Measurements from ENCODE around the gene FCRLA.
"Not testable (repeated sequence)": the region's sequence is repeated elsewhere in the genome, so short reads cannot be mapped to it uniquely, and the experiment has no call there.

Gene FCRLA, protein sequence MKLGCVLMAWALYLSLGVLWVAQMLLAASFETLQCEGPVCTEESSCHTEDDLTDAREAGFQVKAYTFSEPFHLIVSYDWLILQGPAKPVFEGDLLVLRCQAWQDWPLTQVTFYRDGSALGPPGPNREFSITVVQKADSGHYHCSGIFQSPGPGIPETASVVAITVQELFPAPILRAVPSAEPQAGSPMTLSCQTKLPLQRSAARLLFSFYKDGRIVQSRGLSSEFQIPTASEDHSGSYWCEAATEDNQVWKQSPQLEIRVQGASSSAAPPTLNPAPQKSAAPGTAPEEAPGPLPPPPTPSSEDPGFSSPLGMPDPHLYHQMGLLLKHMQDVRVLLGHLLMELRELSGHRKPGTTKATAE

DNA sequence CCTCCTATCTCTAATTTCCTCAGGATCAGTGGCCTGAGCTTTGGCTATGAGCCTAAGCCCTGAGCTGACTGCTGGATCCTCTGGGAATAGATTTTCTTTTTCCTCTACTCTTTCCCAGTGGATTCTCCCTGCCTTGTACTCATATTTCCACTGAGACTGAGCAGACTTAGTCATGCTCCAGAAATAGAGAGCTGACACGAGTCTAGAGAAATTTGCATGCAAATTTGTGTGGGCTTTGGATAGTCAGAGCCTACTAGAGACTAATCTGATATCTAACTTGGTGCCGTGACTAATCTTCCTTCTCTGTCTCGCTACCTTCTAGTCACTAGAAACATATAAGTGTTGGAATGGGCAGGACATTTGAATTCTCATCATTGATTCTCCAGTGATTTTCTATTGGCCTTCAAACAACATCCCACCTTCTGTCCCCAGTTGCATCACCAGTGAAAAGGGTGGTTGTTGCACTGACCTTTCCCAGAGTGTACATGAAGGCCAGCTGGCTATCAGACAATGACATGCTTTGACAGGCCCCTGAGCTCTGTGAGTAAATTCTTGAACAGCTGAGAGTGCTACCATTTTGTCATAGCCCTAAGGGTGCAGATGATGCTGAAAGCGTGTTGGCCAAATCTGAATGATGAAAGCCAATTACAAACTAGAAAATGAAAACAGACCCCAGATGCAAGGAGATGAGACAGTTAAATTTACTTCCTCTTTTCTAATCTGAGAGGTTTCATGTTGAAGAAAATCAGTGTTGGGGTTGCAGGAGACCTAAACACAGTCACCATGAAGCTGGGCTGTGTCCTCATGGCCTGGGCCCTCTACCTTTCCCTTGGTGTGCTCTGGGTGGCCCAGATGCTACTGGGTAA is at the start of gene FCRLA:
FCRLA (plus strand) TSS at position 748 of the 866 bp plus-strand sequence; CDS start at position 784, 36 bp downstream.
- no peak for DNase-seq (ENCODE audit: low read depth in 3 of 3)

DNA sequence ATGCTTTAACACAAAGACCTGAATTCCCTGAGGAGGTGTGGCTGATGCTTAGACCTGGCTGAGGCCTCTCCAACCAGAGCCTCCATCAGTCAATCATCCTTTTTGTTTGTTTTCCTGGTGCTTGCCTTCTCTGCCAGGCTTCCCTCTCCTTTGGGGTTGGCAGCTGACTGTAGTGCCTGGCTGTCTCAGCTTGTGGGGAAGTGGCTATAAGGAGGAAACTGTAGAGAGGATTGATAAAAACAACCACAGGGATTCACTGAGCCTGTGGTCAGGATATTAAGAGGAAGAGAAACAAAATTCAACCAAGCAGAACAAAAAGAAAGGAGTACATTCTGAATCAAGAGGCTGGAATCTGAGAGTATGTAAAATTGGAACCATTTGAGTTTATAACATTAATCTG is 48.5 kb upstream of the FCRLA start:
- DNase-seq (ENCODE audit: low read depth in 3 of 3) = not testable (repeated sequence)

DNA sequence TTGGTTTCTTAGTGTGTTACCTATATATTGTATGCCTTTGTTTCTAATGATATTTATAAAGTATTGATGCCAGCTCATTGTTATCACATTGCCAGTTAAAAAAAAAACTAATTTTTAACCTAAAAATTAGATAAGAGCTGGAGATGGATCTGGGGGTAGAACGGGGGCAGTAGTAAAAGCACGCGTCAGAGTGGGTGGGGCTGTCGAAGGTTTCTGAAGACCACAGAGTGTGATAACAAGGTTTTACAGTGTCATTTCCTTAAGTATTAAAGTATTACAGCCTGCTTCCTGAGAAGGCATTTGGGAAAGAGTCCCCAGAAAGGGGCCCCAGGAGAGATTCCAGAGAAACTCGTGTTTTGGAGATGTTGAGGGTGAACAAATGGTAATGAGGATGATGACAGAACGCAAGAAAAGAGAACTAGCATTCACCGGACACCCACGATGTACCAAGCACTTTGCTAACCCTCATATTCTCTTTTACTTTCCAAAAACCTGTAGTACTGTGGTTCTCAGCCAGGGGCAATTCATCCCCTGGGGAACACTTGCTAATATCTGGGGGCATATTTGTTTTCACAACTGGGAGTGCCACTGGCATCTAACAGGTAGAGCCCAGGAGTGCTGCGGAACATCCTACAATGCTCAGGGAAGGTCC is 45.2 kb upstream of the FCRLA start:
- DNase-seq (ENCODE audit: low read depth in 3 of 3) = not testable (repeated sequence)

DNA sequence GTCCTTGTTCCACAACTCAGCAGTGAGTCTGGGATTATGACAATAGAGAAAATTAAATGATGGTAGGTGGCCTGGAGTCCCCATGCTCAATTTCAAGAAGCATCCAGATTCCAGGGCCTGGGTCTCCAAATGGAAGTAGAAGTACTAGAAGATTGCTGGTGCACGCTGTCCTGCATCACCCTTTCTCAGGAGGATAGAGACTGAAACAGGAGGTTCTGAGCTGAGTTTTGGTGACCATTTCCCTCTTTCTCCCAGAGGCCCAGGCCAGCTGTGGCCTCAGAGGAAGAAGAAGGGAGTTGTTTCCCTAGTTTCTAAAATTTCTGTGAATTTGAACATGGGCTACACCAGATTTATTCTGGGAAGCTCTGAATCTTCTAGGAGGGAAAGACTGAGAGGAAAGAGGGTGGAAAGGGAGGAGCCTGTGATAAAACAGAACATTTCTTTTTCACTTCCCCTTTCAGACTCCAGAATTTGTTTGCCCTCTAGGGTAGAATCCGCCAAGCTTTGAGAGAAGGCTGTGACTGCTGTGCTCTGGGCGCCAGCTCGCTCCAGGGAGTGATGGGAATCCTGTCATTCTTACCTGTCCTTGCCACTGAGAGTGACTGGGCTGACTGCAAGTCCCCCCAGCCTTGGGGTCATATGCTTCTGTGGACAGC is 44.2 kb upstream of the FCRLA start, which contains the start of gene FCGR2B:
FCGR2B (plus strand) TSS at position 460 of the 656 bp plus-strand sequence; CDS start at position 559, 99 bp downstream.
- DNase-seq (ENCODE audit: low read depth in 3 of 3) = not testable (repeated sequence)

DNA sequence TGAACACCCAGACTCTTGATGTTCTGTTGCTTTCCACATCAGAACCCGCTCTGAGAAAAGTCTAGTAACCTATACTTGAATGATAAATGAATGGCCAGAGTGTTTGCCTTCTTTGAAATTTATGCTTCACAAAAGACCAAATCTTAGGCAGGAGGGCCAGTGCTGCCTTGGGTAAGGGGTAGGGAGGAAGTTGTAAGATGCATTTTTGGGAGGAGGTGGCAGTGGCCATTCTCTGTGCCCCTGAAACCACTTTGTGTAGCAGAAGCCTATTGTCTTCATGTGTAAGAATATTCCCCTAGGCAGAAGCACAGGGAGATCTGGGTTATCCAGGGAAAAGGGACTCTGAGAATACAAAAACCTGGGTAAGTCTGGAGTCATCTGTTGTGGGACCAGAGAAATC is 43.5 kb upstream of the FCRLA start:
- not testable (repeated sequence) for DNase-seq (ENCODE audit: low read depth in 3 of 3)

DNA sequence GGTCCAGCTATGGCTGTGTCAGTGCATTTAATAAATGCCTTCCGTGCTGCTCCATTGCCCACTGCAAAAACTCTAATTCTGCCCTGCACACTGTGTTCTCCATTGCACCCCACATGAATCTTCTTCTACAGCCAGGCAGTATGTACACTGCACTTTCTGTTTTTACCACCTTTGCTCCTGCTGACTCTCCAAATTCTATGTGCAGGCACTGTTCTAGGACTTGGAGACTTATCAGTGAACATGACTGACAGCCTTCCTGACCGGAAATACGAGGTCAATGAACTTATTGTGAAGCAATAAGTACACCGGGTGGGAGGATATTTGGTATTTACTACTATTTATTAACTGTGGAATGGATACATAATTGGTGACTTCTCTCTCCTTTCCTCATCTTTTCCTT is 42.3 kb upstream of the FCRLA start:
- not testable (repeated sequence) for DNase-seq (ENCODE audit: low read depth in 3 of 3)

DNA sequence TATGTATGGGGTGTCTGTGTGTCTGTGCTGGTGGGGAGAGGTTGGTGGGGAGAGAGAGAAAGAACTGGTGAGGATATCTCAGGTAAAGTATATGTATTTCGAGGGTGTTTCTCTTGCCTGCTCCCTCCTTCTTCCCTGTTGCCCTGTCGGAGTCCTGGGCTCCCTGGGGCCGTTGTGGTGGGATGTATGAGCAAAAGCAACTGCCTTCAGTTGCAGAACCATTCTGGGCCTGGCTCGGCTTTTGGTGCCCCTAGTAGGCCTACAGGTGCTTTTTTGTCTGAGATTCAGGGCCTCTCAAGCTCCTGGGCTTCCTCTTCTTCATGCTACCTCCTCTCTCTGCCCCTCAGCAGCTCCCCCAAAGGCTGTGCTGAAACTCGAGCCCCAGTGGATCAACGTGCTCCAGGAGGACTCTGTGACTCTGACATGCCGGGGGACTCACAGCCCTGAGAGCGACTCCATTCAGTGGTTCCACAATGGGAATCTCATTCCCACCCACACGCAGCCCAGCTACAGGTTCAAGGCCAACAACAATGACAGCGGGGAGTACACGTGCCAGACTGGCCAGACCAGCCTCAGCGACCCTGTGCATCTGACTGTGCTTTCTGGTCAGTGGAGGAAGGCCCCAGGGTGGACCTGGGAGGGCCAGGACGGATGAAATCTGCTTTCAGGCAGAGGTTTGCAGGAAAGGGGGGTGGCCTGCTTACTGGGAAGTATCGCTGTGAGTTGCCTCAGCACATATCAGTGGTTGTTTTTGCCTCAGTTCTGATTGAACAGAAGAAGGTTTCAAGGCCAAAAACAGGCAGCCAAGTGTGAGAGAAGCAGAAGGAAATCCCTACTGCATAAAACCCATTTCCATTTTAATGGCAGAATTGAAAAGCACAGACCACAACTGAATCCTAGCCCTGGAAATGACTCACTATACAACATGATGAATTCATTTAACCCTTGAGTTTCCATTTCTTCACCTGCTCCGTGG is 35.7 kb upstream of the FCRLA start:
- not testable (repeated sequence) for DNase-seq (ENCODE audit: low read depth in 3 of 3)

DNA sequence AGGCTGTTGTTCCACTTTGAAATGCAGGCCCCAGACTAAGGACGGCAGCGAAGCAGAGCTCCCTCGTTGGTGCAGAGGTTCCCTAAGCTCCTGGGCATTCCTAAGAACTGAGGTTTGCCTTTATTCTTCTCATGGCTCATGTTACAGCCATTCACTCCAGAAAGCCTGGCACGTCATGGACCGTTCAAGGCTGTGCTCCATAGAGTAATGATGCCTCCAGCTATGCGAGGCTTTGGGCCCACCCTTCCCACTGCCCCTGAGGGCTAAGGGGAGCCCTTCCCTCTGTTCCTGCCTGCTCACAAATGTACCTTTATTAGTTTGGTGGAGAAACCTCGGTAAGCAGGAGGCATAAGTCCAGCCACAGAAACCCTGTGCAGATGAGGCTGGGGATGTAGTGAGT is 33.6 kb upstream of the FCRLA start:
- not testable (repeated sequence) for DNase-seq (ENCODE audit: low read depth in 3 of 3)

DNA sequence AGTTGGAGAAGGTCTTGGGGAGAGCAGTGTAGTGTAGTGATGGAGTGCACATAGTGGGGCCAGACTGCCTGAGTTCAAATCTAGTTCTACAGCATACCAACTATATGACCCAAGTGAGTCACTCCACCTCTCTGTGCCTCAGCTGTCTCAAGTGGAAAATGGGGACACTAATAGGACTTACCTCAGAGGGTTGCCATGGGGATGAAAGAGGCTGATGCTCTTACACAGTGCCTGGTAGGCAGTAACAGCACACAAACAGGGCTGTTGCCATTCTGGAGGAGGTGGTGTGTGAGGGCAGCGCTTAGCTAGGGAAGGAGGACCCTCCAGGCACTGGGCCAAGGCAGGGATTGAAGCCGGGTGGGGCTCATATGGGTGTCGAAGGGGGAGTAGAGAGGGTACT is 32.6 kb upstream of the FCRLA start:
- DNase-seq (ENCODE audit: low read depth in 3 of 3) = not testable (repeated sequence)

DNA sequence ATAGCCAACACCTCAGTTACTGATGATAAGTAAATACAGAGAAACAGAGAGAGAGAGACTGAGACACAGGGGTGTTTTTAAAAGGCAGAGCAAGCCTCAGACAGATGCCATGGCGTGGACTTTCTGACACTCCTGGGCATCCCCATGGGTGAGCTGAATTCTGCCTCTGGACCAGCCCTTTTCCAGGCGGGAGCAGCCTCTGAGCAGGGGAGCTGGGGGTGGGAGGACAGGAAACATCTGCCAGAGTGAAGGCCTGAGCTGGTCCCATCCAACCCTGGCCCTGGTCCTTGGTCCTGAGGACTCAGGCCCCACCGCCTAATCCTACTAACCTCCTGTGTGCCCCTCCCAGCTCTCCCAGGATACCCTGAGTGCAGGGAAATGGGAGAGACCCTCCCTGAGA is 32.1 kb upstream of the FCRLA start:
- DNase-seq (ENCODE audit: low read depth in 3 of 3) = not testable (repeated sequence)

DNA sequence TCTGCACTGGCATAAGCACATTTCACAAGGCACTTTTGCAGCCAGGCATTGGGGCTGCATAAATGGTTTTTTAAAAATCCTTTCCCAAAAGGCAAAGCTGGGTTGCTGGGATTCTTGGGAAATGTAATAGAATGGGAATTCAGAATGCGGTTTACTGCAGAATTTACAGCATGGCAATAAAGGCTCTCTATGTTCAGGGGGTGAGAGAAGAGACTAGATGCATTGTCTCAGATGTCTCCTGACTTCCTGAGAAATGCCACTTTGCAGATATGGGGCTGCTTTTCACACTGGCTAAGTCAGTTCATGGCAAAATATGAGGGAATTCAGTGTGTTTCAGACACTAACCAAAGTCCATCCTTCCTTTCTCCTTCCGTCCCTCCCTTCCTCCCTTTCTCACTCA is 30.6 kb upstream of the FCRLA start:
- DNase-seq (ENCODE audit: low read depth in 3 of 3) = no peak

DNA sequence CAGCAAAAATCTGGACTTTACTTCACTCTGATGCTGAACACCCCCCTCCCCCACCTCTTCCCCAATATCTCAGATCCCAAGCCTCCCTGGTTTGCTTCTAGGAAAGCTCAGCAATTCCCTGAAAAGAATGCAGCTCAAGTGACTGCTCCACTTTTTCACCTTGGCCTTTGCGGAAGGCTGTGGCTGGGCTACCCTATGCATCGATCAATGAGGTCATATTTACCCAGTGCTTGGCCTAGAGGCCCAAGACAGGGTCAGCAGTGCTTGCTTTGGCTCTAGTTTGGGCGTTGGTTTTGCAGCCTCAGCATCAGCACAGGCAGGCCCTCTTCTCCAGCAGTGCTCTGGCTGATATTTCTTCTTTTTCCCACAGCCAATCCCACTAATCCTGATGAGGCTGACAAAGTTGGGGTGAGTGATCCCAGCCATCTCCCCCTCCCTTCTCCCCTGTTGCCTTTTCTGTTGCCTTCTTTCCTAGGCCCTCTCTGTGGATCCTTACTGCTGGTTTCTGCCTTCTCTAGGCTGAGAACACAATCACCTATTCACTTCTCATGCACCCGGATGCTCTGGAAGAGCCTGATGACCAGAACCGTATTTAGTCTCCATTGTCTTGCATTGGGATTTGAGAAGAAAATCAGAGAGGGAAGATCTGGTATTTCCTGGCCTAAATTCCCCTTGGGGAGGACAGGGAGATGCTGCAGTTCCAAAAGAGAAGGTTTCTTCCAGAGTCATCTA is 29.9 kb upstream of the FCRLA start:
- DNase-seq (ENCODE audit: low read depth in 3 of 3) = no peak

DNA sequence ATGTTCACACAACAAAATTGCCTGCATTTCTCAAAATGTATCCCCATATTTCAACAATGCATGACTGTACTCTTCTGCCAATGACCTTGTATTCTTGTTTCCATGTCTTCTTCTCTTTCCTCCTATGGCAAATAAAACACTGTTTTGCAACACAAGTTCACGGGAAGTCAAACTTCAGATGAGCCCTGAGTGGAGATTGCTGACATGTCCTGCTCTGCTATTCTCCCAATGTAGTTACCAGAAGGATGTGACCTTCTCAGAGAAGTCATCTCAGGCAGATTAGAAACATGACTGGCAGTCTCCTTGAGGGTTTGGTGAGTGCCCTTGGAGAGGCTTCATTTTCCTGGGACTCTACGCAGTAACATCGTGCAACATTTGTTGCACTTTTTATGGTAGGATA is 28.5 kb upstream of the FCRLA start:
- no peak for DNase-seq (ENCODE audit: low read depth in 3 of 3)

DNA sequence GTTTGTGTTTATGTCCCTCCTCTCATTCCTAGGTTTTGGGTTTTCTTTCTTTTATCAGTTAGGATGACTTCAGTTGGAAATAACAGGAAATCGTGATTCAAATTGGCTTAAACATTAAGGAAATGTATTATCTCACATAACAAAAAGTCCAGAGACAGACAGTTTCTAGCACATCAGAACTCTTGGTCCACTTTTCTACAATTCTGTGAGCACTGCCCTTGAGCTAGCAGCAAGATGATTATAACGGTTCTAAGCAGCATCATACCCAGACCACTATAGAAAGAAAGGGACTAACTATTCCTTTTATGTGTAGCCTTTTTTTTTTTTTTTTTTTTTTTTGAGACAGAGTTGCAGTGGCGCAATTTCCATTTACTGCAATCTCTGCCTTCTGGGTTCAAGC is 25.1 kb upstream of the FCRLA start:
- no peak for DNase-seq (ENCODE audit: low read depth in 3 of 3)

DNA sequence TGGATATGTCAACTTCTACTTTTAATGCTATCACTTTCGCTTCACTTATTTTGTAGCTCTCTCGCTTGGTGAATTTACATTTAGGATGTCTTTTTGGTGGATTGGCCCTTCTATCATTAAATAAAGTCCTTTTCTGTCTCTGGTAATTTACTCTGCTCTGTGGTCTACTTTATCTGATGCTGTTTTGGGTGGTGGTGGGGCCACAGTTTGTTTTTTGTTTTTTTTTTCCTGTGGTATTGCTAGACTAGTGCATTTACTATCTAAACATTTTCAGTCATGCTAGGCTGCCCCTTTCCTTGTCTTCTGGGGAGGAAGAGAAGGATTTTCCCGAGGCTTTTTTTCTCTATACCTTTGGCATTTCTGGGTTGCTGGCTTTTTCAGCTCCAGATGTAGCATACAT is 18.1 kb upstream of the FCRLA start:
- no peak for DNase-seq (ENCODE audit: low read depth in 3 of 3)

DNA sequence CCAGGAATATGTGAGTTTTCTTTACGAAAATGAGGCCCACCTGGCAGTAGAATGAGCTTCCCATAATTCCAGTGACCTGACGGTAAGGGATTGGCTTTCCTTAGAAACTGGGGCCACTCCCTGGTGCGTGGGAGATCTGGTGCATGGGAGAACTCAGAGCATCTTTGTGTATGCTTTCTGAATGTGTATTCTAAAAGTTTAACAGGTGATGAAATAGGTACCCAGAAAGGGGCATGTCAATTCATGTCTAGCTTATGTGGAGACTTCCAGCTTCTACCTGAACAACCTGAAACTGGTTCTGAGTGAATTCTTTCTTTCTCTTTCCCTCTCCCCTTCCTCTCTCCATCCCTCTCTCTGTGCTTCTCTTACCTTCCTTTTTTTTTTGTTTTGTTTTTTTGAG is 15.2 kb upstream of the FCRLA start:
- DNase-seq (ENCODE audit: low read depth in 3 of 3) = no peak

DNA sequence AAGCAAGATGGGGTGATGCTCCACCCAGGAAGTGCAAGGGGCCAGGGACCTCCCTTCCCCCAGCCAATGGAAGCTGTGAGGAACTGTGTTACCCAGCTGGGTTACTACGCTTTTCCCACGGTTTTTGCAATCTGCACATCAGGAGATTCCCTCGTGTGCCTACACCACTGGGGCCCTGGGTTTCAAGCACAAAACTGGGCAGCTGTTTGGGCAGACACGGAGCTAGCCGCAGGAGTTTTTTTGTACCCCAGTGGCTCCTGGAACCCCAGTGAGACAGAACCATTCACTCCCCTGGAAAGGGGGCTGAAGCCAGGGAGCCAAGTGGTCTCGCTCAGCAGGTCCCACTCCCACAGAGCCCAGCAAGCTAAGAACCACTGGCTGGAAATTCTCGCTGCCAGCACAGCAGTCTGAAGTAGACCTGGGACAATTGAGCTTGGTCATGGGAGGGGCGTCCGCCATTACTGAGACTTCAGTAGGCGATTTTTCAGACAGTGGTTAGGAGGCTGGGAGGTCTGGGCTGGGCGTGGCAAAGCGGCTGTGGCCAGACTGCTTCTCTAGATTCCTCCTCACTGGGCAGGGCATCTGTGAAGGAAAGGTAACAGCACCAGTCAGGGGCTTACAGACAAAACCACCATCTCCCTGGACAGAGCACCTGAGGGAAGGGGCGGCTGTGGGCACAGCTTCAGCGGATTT is 13.9 kb upstream of the FCRLA start:
- not testable (repeated sequence) for DNase-seq (ENCODE audit: low read depth in 3 of 3)

DNA sequence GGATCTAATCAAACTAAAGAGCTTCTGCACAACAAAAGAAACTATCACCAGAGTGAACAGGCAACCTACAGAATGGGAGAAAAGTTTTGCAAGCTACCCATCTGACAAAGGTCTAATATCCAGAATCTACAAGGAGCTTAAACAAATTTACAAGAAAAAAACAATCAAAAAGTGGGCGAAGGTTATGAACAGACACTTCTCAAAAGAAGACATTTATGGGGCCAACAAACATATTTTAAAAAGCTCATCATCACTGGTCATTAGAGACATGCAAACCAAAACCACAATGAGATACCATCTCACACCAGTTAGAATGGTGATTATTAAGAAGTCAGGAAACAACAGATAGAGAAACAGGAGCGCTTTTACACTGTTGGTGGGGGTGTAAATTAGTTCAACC is 8.7 kb upstream of the FCRLA start:
- DNase-seq (ENCODE audit: low read depth in 3 of 3) = not testable (repeated sequence)

DNA sequence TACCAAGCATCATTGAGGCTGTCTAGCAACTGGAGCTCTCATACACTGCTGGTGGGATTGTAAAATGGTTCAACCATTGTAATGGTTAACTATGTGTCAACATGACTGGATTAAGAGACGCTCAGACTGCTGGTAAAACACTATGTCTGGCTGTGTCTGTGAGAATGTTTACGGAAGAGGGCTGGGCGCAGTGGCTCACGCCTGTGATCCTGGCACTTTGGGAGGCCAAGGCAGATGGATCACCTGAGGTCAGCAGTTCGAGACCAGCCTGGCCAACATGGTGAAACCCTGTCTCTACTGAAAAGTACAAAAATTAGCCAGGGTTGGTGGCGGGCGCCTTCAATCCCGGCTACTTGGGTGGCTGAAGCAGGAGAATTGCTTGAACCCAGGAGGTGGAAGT is 4.8 kb upstream of the FCRLA start:
- DNase-seq (ENCODE audit: low read depth in 3 of 3) = no peak

Measured in stimulated activated CD4-positive, alpha-beta T cell treated with anti-CD3 and anti-CD28 coated beads, TNF-alpha, amount 100 ng/mL, for 48 hours (primary cell).